HepG2 (cell line): ENCODE results near the gene ELAC1. TPM values are rescaled to one million over a fixed set of nuclear protein-coding genes. Genes with fewer than 3 reads are reported as not detected.

Source experiments
- ATAC-seq: fragments of 200-7000 bp; cut with Tn5 transposase; 3 replicates; pipeline ENCODE4 v1.9.1; 2020; ENCODE audit warnings: mild to moderate bottlenecking, moderate library complexity
- BruUV-seq: library from RNA; stranded (reverse); fragments of 400-500 nt; replicated peaks from 2 replicates; lab custom pipeline; 2021; lab: Mats Ljungman, UMichigan
- CTCF ChIA-PET: fragments of 300-600 bp; formaldehyde crosslinking; extraction: SDS; loops from one replicate; lab custom pipeline; 2021; ENCODE audit warnings: low total read pairs, inconsistent platforms, low intra/inter-chr PET ratio; lab: Yijun Ruan, JAX
- POLR2A ChIA-PET: fragments of 350-600 bp; sonication (Branson Sonifier 250); formaldehyde crosslinking; loops from one replicate; lab custom pipeline; 2020; ENCODE audit warnings: antibody characterized with exemption, inconsistent platforms; lab: Yijun Ruan, JAX
- DNase-seq: peaks from one replicate; pipeline ENCODE4 v3.0.0-alpha.2; 2015; ENCODE audit warnings: low spot score
- FAIRE-seq: peaks from 3 replicates; lab custom pipeline; 2011; peaks lifted over from hg19 to GRCh38; lab: Jason Lieb, UNC
- H2AFZ ChIP-seq: one replicate; pipeline ENCODE4 v1.6.1; 2011; ENCODE audit warnings: low read length, inconsistent platforms
- H3K27ac ChIP-seq: fragments of 300-600 bp; 3 replicates; pipeline ENCODE4 v1.8.0; 2011; ENCODE audit warnings: mixed run types, mild to moderate bottlenecking, mixed read lengths, low read length, inconsistent platforms; ENCODE audit not compliant: insufficient read depth; ENCODE audit errors: extremely low read length
- H3K27me3 ChIP-seq, 2 experiments: fragments of 200-600 bp in 1 of 2; 2 replicates in 1 of 2; 3 replicates in 1 of 2; pipeline versions ENCODE4 v1.6.0 to v1.8.0; 2011; ENCODE audit warnings: low read length in 2 of 2, mild to moderate bottlenecking in 2 of 2, moderate library complexity in 2 of 2, inconsistent platforms in 1 of 2; ENCODE audit not compliant: insufficient read depth in 2 of 2, control insufficient read depth in 1 of 2
- H3K36me3 ChIP-seq, 2 experiments: fragments of 200-600 bp in 1 of 2; replicated peaks in 1 of 2; 2 replicates in 1 of 2; 3 replicates in 1 of 2; pipeline versions ENCODE4 v1.5.1 to v1.8.0; 2011; ENCODE audit warnings: low read length in 2 of 2, inconsistent platforms in 1 of 2; ENCODE audit not compliant: insufficient read depth in 2 of 2, control insufficient read depth in 1 of 2
- H3K4me1 ChIP-seq: 2 replicates; pipeline ENCODE4 v1.5.1; 2012; ENCODE audit warnings: low read length, inconsistent platforms; ENCODE audit not compliant: insufficient read depth
- H3K4me2 ChIP-seq: 2 replicates; pipeline ENCODE4 v1.6.0; 2011; ENCODE audit warnings: low read depth, low read length, inconsistent platforms
- H3K4me3 ChIP-seq, 3 experiments: fragments of 200-600 bp in 1 of 3; sonication (generic), shearing (Covaris generic) in 1 of 3; replicated peaks in 1 of 3; 2 replicates each; pipeline ENCODE4 v1.5.1; 2011 to 2016; ENCODE audit warnings: low read length in 3 of 3, inconsistent platforms in 2 of 3, low read depth in 2 of 3, mild to moderate bottlenecking in 2 of 3, control low read depth in 1 of 3, mixed read lengths in 1 of 3; ENCODE audit not compliant: insufficient read depth in 1 of 3
- H3K79me2 ChIP-seq: one replicate; pipeline ENCODE4 v1.6.1; 2011; ENCODE audit warnings: low read length, inconsistent platforms; ENCODE audit not compliant: insufficient read depth
- H3K9ac ChIP-seq: 2 replicates; pipeline ENCODE4 v1.6.0; 2011; ENCODE audit warnings: mild to moderate bottlenecking, low read depth, low read length, inconsistent platforms; ENCODE audit not compliant: insufficient read depth
- H3K9me3 ChIP-seq: 2 replicates; pipeline ENCODE4 v1.5.1; 2012; ENCODE audit warnings: mild to moderate bottlenecking, low read length
- H4K20me1 ChIP-seq: 2 replicates; pipeline ENCODE4 v1.6.0; 2011; ENCODE audit warnings: inconsistent platforms, mild to moderate bottlenecking, low read length, moderate library complexity; ENCODE audit not compliant: insufficient read depth
- CC2D1A ChIP-seq: sonication (generic); formaldehyde crosslinking; IDR thresholded peaks from 2 replicates; pipeline ENCODE4 v1.8.1; 2023; ENCODE audit warnings: mild to moderate bottlenecking, missing genetic modification reagents
- CHD4 ChIP-seq: fragments of 200-600 bp; sonication (generic); IDR thresholded peaks from 2 replicates; pipeline ENCODE4 v1.7.0; 2017; ENCODE audit warnings: mild to moderate bottlenecking, low read length, borderline replicate concordance
- EHMT2 ChIP-seq: fragments of 200-600 bp; sonication (generic); IDR thresholded peaks from 2 replicates; pipeline ENCODE4 v1.7.0; 2017; ENCODE audit warnings: antibody characterized with exemption, low read depth, low read length, borderline replicate concordance
- FOSL1 ChIP-seq: sonication (generic); formaldehyde crosslinking; IDR thresholded peaks from 2 replicates; pipeline ENCODE4 v1.9.0; 2021; ENCODE audit warnings: missing genetic modification reagents, borderline replicate concordance
- FOXK1 ChIP-seq: sonication (generic); formaldehyde crosslinking; IDR thresholded peaks from 2 replicates; pipeline ENCODE4 v1.4.0; 2020; ENCODE audit warnings: low read depth, missing genetic modification reagents, borderline replicate concordance
- GATAD2A ChIP-seq: IDR thresholded peaks from 2 replicates; pipeline ENCODE4 v1.6.1; 2016
- HNRNPL ChIP-seq: fragments of 200-400 bp; formaldehyde crosslinking; IDR thresholded peaks from 2 replicates; pipeline ENCODE4 v1.6.1; 2017; ENCODE audit warnings: mild to moderate bottlenecking, low read depth, low read length
- IRF9 ChIP-seq: sonication (generic); formaldehyde crosslinking; IDR thresholded peaks from 2 replicates; pipeline ENCODE4 v1.8.0; 2022; ENCODE audit warnings: missing genetic modification reagents, mild to moderate bottlenecking, borderline replicate concordance
- JUND ChIP-seq: sonication (generic); formaldehyde crosslinking; IDR thresholded peaks from 2 replicates; pipeline ENCODE4 v1.8.0; 2022; ENCODE audit warnings: mild to moderate bottlenecking, missing genetic modification reagents
- MBD4 ChIP-seq: IDR thresholded peaks from 2 replicates; pipeline ENCODE4 v1.6.1; 2012; ENCODE audit warnings: low read length, inconsistent platforms, borderline replicate concordance
- MED8 ChIP-seq: sonication (generic); formaldehyde crosslinking; IDR thresholded peaks from 2 replicates; pipeline ENCODE4 v1.8.1; 2023; ENCODE audit warnings: mild to moderate bottlenecking, missing genetic modification reagents; ENCODE audit not compliant: insufficient replicate concordance
- NCOA1 ChIP-seq: sonication (generic); formaldehyde crosslinking; IDR thresholded peaks from 2 replicates; pipeline ENCODE4 v1.9.0; 2021; ENCODE audit warnings: missing genetic modification reagents
- NFIB ChIP-seq: sonication (generic); formaldehyde crosslinking; IDR thresholded peaks from 2 replicates; pipeline ENCODE4 v1.9.0; 2021; ENCODE audit warnings: missing genetic modification reagents, mild to moderate bottlenecking, borderline replicate concordance
- POLR2A ChIP-seq, 2 experiments: IDR thresholded peaks; 2 replicates each; pipeline ENCODE4 v1.6.1; 2011; ENCODE audit warnings: low read depth in 2 of 2, low read length in 2 of 2, mild to moderate bottlenecking in 1 of 2, moderate library complexity in 1 of 2; ENCODE audit not compliant: insufficient read depth in 1 of 2
- RAD51 ChIP-seq: fragments of 450-650 bp; IDR thresholded peaks from 2 replicates; pipeline ENCODE4 v1.6.1; 2016; ENCODE audit warnings: borderline replicate concordance
- REPIN1 ChIP-seq: sonication (generic); formaldehyde crosslinking; IDR thresholded peaks from 2 replicates; pipeline ENCODE4 v1.8.0; 2022; ENCODE audit warnings: missing genetic modification reagents, low read depth, mild to moderate bottlenecking, borderline replicate concordance
- SP5 ChIP-seq: IDR thresholded peaks from 2 replicates; pipeline ENCODE4 v1.6.1; 2016; ENCODE audit warnings: low read depth, borderline replicate concordance
- ZBTB21 ChIP-seq: sonication (generic); formaldehyde crosslinking; IDR thresholded peaks from 2 replicates; pipeline ENCODE4 v1.4.0; 2020; ENCODE audit warnings: missing genetic modification reagents
- ZNF296 ChIP-seq: sonication (generic); formaldehyde crosslinking; conservative IDR thresholded peaks from 2 replicates; pipeline ENCODE4 v1.5.0; 2020; ENCODE audit warnings: mild to moderate bottlenecking, missing genetic modification reagents
- ZNF543 ChIP-seq: sonication (generic); formaldehyde crosslinking; IDR thresholded peaks from 2 replicates; pipeline ENCODE4 v1.4.0; 2020; ENCODE audit warnings: mild to moderate bottlenecking, missing genetic modification reagents
- ZNF792 ChIP-seq: IDR thresholded peaks from 2 replicates; pipeline ENCODE4 v1.6.1; 2016
- WGBS: methylation state at CpG from one replicate; pipeline ENCODE4 v1.1.6; 2017; ENCODE audit warnings: low lambda C conversion rate; 5-methylcytosine and 5-hydroxymethylcytosine counted together
- in situ Hi-C: cut with HindIII; loops from 2 replicates; pipeline ENCODE4 v1.10.0; 2017; ENCODE audit warnings: low pct_unique_long_range_greater_than_20kb; ENCODE audit not compliant: extremely low pct_ligation_motif_present
- intact Hi-C: fragments of 100-400 bp; cut with micrococcal nuclease; formaldehyde crosslinking; loops from one replicate; pipeline ENCODE4 v1.10.0; 2022; ENCODE audit not compliant: unreplicated experiment
- polyA plus RNA-seq, 8 experiments: library from polyadenylated mRNA; depleted of rRNA in 3 of 8; stranded (reverse) in 7 of 8; unstranded in 1 of 8; fragments of >200 nt; fragmentation: Illumina TruSeq in 4 of 8; extraction: Trizol in 4 of 8; gene quantifications; 2 replicates each; pipeline versions ENCODE4 v1.2.1 to v1.2.3, GENCODE V29; 2011 to 2016; ENCODE audit warnings: low read depth in 4 of 8, missing spikeins in 1 of 8, mixed read lengths in 1 of 8; ENCODE audit not compliant: insufficient read depth in 1 of 8
- total RNA-seq, 5 experiments: library from RNA; depleted of rRNA; stranded (reverse); fragments of >200 nt; fragmentation: Illumina TruSeq; extraction: Trizol; gene quantifications; 2 replicates each; pipeline ENCODE4 v1.2.3, GENCODE V29; 2016; ENCODE audit warnings: low read depth in 1 of 5
- TF ChIP-seq, protein P1 (sequence below): sonication (generic); formaldehyde crosslinking; IDR thresholded peaks from 2 replicates; pipeline ENCODE4 v1.4.0; 2020; ENCODE audit warnings: missing genetic modification reagents
- TF ChIP-seq, protein P2 (sequence below): IDR thresholded peaks from 2 replicates; pipeline ENCODE4 v1.6.1; 2016

ELAC1 gene
- total and polyA plus RNA-seq, 2 of the 13 experiments (the other 11 are each of a cell fraction or from before 2014, with no cell fraction given) = 1.9 to 3.6 TPM

- FAIRE-seq = peak; percentile 63
- Histone ChIP-seq H3K79me2 (peaks cover 6% of the 10 kb centered on the region), H3K9ac (no peak overlapping the region), H3K27me3 (no peaks in the 10 kb centered on the region; a peak in 1 of 5 replicates), H3K9me3 (peaks cover 15% of the 10 kb centered on the region), H2AFZ (no peak overlapping the region), H4K20me1 (no peaks in the 10 kb centered on the region), H3K27ac (peak overlapping the region; percentile 16), H3K4me2 (peak overlapping the region; percentile 13; the same call in 1 of the 2 replicates), H3K4me3 (no peak overlapping the region), H3K36me3 (no peaks in the 10 kb centered on the region), H3K4me1 (peaks cover 33% of the 10 kb centered on the region)
- BruUV-seq = no TSS peak
- intact Hi-C loops = loop anchor here (2.0 kb wide), 2 partner anchors 65 to 95 kb away; partner anchors contain the start of gene ME2
- CTCF ChIA-PET = no interaction called here
- WGBS = 41% methylated on average over 4 of the region's 4 CpGs
- in situ Hi-C loops = no loop called here
- ATAC-seq = peak; percentile 98
- POLR2A ChIA-PET = interaction anchor here (2.4 kb wide), 1 partner anchor 56 kb away, joined by 8 read pairs; the partner anchor contains the start of gene SMAD4
- DNase-seq = peak; percentile 90
- no peak for TF ChIP-seq RAD51
- peak; percentile 87 for TF ChIP-seq FOSL1 (CRISPR knock-in tag)
- TF ChIP-seq MED8 = no peak
- peak; percentile 64; the same call in 1 of the 2 replicates for TF ChIP-seq ZBTB21 (CRISPR knock-in tag)
- TF ChIP-seq HNRNPL = no peak
- peak; percentile 58; the same call in 1 of the 2 replicates for TF ChIP-seq CHD4
- TF ChIP-seq CC2D1A = no peak
- no peak for TF ChIP-seq ZNF296
- peak; percentile 79 for TF ChIP-seq GATAD2A
- TF ChIP-seq JUND (CRISPR knock-in tag) = peak; percentile 72; the same call in 1 of the 2 replicates
- TF ChIP-seq, protein P1, sequence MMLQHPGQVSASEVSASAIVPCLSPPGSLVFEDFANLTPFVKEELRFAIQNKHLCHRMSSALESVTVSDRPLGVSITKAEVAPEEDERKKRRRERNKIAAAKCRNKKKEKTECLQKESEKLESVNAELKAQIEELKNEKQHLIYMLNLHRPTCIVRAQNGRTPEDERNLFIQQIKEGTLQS (CRISPR knock-in tag) = peak; percentile 56; the same call in 1 of the 2 replicates
- no peak for TF ChIP-seq REPIN1 (CRISPR knock-in tag)
- TF ChIP-seq, protein P2, sequence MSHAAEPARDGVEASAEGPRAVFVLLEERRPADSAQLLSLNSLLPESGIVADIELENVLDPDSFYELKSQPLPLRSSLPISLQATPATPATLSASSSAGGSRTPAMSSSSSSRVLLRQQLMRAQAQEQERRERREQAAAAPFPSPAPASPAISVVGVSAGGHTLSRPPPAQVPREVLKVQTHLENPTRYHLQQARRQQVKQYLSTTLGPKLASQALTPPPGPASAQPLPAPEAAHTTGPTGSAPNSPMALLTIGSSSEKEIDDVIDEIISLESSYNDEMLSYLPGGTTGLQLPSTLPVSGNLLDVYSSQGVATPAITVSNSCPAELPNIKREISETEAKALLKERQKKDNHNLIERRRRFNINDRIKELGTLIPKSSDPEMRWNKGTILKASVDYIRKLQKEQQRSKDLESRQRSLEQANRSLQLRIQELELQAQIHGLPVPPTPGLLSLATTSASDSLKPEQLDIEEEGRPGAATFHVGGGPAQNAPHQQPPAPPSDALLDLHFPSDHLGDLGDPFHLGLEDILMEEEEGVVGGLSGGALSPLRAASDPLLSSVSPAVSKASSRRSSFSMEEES (CRISPR knock-in tag) = peak; percentile 52; the same call in 1 of the 2 replicates
- TF ChIP-seq EHMT2 = 0 out of 2 replicates have a peak, but pooled peaks have one; percentile 31
- TF ChIP-seq ZNF792 (CRISPR knock-in tag) = peak; percentile 47; the same call in 1 of the 2 replicates
- TF ChIP-seq FOXK1 (CRISPR knock-in tag) = peak; percentile 52
- no peak for TF ChIP-seq NFIB (CRISPR knock-in tag)
- TF ChIP-seq NCOA1 = no peak
- no peak for TF ChIP-seq MBD4
- TF ChIP-seq SP5 (CRISPR knock-in tag) = no peak
- TF ChIP-seq ZNF543 = no peak
- no peak for TF ChIP-seq POLR2A (IDR thresholded peaks at IDR 0.05; ENCODE audit: insufficient read depth in 1 of 2, low read depth in 2 of 2, low read length in 2 of 2)
- no peak for TF ChIP-seq IRF9 (CRISPR knock-in tag)
Measured at GRCh38 chr18:50973367-50974126, 5.7 kb downstream of the ELAC1 start.
